Keratinocyte (primary cell): ENCODE results near the gene OR1D5. TPM values are rescaled to one million over a fixed set of nuclear protein-coding genes. Genes with fewer than 3 reads are reported as not detected.
"Not testable (repeated sequence)": the region's sequence is repeated elsewhere in the genome, so short reads cannot be mapped to it uniquely, and the experiment has no call there.

Experiments
- DNase-seq: peaks from one replicate; pipeline ENCODE4 v3.0.0-alpha.2; 2011; ENCODE audit warnings: low read depth, missing footprints, low spot score
- FAIRE-seq: peaks from 2 replicates; lab custom pipeline; 2011; peaks lifted over from hg19 to GRCh38; lab: Jason Lieb, UNC
- H2AFZ ChIP-seq: 2 replicates; pipeline ENCODE4 v1.6.0; 2012; ENCODE audit warnings: low read length, control low read depth, inconsistent platforms; ENCODE audit not compliant: control insufficient read depth
- H3K27ac ChIP-seq: 2 replicates; pipeline ENCODE4 v1.5.1; 2011; ENCODE audit warnings: low read length; ENCODE audit not compliant: control insufficient read depth, insufficient read depth
- H3K27me3 ChIP-seq: 3 replicates; pipeline ENCODE4 v1.6.0; 2011; ENCODE audit warnings: low read length; ENCODE audit not compliant: control insufficient read depth, insufficient read depth; ENCODE audit errors: extremely low read depth
- H3K36me3 ChIP-seq, 2 experiments: 2 replicates in 1 of 2; 3 replicates in 1 of 2; pipeline ENCODE4 v1.5.1; 2011; ENCODE audit warnings: low read length in 2 of 2, mild to moderate bottlenecking in 1 of 2; ENCODE audit not compliant: control insufficient read depth in 2 of 2, insufficient read depth in 2 of 2; ENCODE audit errors: extremely low read depth in 1 of 2
- H3K4me1 ChIP-seq: 3 replicates; pipeline ENCODE4 v1.5.1; 2011; ENCODE audit warnings: low read length; ENCODE audit not compliant: control insufficient read depth, insufficient read depth; ENCODE audit errors: extremely low read depth
- H3K4me2 ChIP-seq: 3 replicates; pipeline ENCODE4 v1.6.0; 2011; ENCODE audit warnings: low read depth, low read length; ENCODE audit not compliant: control insufficient read depth, insufficient read depth; ENCODE audit errors: extremely low read depth
- H3K4me3 ChIP-seq, 3 experiments: fragments of 200-600 bp in 1 of 3; sonication (generic) in 1 of 3; 2 replicates in 2 of 3; 3 replicates in 1 of 3; pipeline ENCODE4 v1.5.1; 2011 to 2016; ENCODE audit warnings: low read length in 3 of 3, mild to moderate bottlenecking in 3 of 3, control low read depth in 2 of 3, inconsistent platforms in 1 of 3, low read depth in 1 of 3, mixed read lengths in 1 of 3, mixed run types in 1 of 3, moderate library complexity in 1 of 3; ENCODE audit not compliant: control insufficient read depth in 2 of 3, insufficient read depth in 2 of 3; ENCODE audit errors: extremely low read depth in 1 of 3
- H3K79me2 ChIP-seq: 2 replicates; pipeline ENCODE4 v1.6.0; 2012; ENCODE audit warnings: low read length; ENCODE audit not compliant: control insufficient read depth, insufficient read depth
- H3K9ac ChIP-seq: 3 replicates; pipeline ENCODE4 v1.6.0; 2011; ENCODE audit warnings: low read length; ENCODE audit not compliant: control insufficient read depth, insufficient read depth; ENCODE audit errors: extremely low read depth
- H3K9me1 ChIP-seq: 3 replicates; pipeline ENCODE4 v1.6.0; 2011; ENCODE audit warnings: low read length; ENCODE audit not compliant: control insufficient read depth, insufficient read depth; ENCODE audit errors: extremely low read depth
- H3K9me3 ChIP-seq: 2 replicates; pipeline ENCODE4 v1.5.1; 2012; ENCODE audit warnings: low read depth, low read length; ENCODE audit not compliant: control insufficient read depth
- H4K20me1 ChIP-seq: 3 replicates; pipeline ENCODE4 v1.6.0; 2011; ENCODE audit warnings: low read length; ENCODE audit not compliant: control insufficient read depth, insufficient read depth; ENCODE audit errors: extremely low read depth
- CTCF ChIP-seq, 3 experiments: IDR thresholded peaks in 1 of 3; conservative IDR thresholded peaks in 1 of 3; optimal IDR thresholded peaks in 1 of 3; 2 replicates in 2 of 3; 3 replicates in 1 of 3; pipeline versions ENCODE3 to v1.5.1; 2011; ENCODE audit warnings: low read length in 3 of 3, mild to moderate bottlenecking in 3 of 3, moderate library complexity in 2 of 3, control low read depth in 1 of 3, inconsistent platforms in 1 of 3; ENCODE audit not compliant: insufficient read depth in 2 of 3; ENCODE audit errors: extremely low read depth in 1 of 3
- EZH2 ChIP-seq: IDR thresholded peaks from one replicate; pipeline ENCODE4 v1.6.1; 2012; ENCODE audit warnings: inconsistent platforms, mild to moderate bottlenecking, low read length, moderate library complexity
- dilution Hi-C: fragments of 300-500 bp; cut with MboI; formaldehyde crosslinking; loops from one replicate; pipeline ENCODE4 v1.7.0; 2020; ENCODE audit warnings: low sequenced_read_pairs; ENCODE audit not compliant: extremely low pct_ligation_motif_present
- polyA plus RNA-seq, 5 experiments: library from polyadenylated mRNA; depleted of rRNA in 3 of 5; stranded (reverse) in 3 of 5; stranded (forward) in 1 of 5; unstranded in 1 of 5; fragments of >200 nt; gene quantifications; 1 replicate in 1 of 5; 2 replicates in 3 of 5; 3 replicates in 1 of 5; pipeline versions ENCODE4 v1.2.1 to v1.2.3, GENCODE V29; 2011 to 2012; ENCODE audit warnings: missing spikeins in 2 of 5, low read depth in 1 of 5, low replicate concordance in 1 of 5

Gene OR1D5
- polyA plus RNA-seq, 1 donor (not counting 4 experiments of a cell fraction or from before 2014, with no cell fraction given) = not detected

GRCh38 chr17:3062824-3063377 is 506 bp downstream of the OR1D5 start:
- H2AFZ ChIP-seq, dilution Hi-C loops, H3K79me2 ChIP-seq, H3K36me3 ChIP-seq, H3K4me1 ChIP-seq, H3K9ac ChIP-seq, DNase-seq, H3K9me3 ChIP-seq, FAIRE-seq, H4K20me1 ChIP-seq, H3K9me1 ChIP-seq, H3K4me3 ChIP-seq, H3K4me2 ChIP-seq, H3K27me3 ChIP-seq, H3K27ac ChIP-seq: not testable (repeated sequence)

- FAIRE-seq, DNase-seq, H3K4me2 ChIP-seq, H3K27ac ChIP-seq, H3K4me3 ChIP-seq, H3K9me3 ChIP-seq, H3K36me3 ChIP-seq, H3K9ac ChIP-seq, H3K27me3 ChIP-seq, H4K20me1 ChIP-seq, H3K9me1 ChIP-seq, dilution Hi-C loops, H3K79me2 ChIP-seq, H3K4me1 ChIP-seq, H2AFZ ChIP-seq: not testable (repeated sequence)
These were observed 8.5 kb downstream of the OR1D5 start for GRCh38 chr17:3054868-3055267.

DNA sequence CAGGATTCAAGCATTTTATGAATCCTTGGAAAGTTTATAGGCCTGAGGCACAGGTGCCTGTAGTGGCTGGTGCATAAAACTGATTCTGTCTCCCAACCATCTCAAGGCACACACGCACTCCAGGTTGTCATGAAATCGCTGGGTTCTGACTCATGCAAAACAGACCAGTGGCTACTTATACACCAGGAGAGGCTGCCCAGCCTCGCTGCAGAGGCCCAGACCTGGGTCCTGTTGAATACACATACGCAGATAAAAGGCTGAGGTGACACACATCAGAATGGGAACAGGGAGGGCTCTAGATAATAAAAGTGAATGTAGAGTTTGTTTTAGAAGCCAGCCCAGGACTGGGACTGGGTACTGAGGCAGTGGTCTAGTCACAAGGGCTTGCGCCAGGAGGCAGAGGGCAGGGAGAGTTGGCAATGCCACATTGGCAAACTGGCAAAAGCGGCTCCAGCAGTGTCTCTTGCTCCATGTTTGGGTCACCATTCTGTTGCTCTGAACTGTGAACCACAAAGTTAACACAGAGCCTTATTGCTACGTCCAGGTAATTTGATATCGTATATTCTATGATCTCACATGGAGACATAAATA is 13.6 kb downstream of the OR1D5 start:
- peak overlapping the region; percentile 70 to 95 (median 92) for H3K4me3 ChIP-seq
- DNase-seq = no peak

More for the DNA sequence above, 13.6 kb downstream of the OR1D5 start:
- Histone ChIP-seq H3K36me3 (no peaks in the 10 kb centered on the region), H3K27ac (no peak overlapping the region), H3K4me2 (peak overlapping the region; percentile 96), H4K20me1 (no peaks in the 10 kb centered on the region), H3K9me1 (no peaks in the 10 kb centered on the region), H3K9ac (no peak overlapping the region), H2AFZ (no peak overlapping the region), H3K4me1 (peaks cover 12% of the 10 kb centered on the region), H3K9me3 (no peaks in the 10 kb centered on the region), H3K79me2 (no peaks in the 10 kb centered on the region), H3K27me3 (no peaks in the 10 kb centered on the region)
- no peak for FAIRE-seq
- dilution Hi-C loops = no loop called here
- TF ChIP-seq CTCF (optimal IDR thresholded peaks at IDR 0.05 in 1 of 3, IDR thresholded peaks at IDR 0.05 in 1 of 3, conservative IDR thresholded peaks at IDR 0.05 in 1 of 3; ENCODE audit: extremely low read depth in 1 of 3, insufficient read depth in 2 of 3, low read length in 3 of 3) = no peak
- TF ChIP-seq EZH2 = no peak
